HepG2 (cell line): ENCODE results near the gene ZNF48. TPM values are rescaled to one million over a fixed set of nuclear protein-coding genes. Genes with fewer than 3 reads are reported as not detected.

Source experiments
- FOXO1 ChIP-seq: sonication (generic); formaldehyde crosslinking; IDR thresholded peaks from 2 replicates; pipeline ENCODE4 v1.4.0; 2020; ENCODE audit warnings: missing genetic modification reagents
- HDAC6 ChIP-seq: fragments of 200-600 bp; sonication (generic); IDR thresholded peaks from 2 replicates; pipeline ENCODE4 v1.7.0; 2017; ENCODE audit warnings: mild to moderate bottlenecking, antibody characterized with exemption, low read length, low read depth
- MAFF ChIP-seq: IDR thresholded peaks from 2 replicates; pipeline ENCODE4 v1.6.1; 2011; ENCODE audit warnings: low read depth, low read length, improper control_type of control experiment
- MEIS2 ChIP-seq: sonication (generic); formaldehyde crosslinking; IDR thresholded peaks from 2 replicates; pipeline ENCODE4 v1.9.0; 2021; ENCODE audit warnings: mild to moderate bottlenecking, missing genetic modification reagents
- NFKB2 ChIP-seq: sonication (generic); formaldehyde crosslinking; IDR thresholded peaks from 2 replicates; pipeline ENCODE4 v1.4.0; 2020; ENCODE audit warnings: missing genetic modification reagents, borderline replicate concordance
- NR2F2 ChIP-seq: IDR thresholded peaks from 2 replicates; pipeline ENCODE4 v1.6.1; 2012; ENCODE audit warnings: low read depth, inconsistent platforms, borderline replicate concordance
- SALL2 ChIP-seq: sonication (generic); formaldehyde crosslinking; IDR thresholded peaks from 2 replicates; pipeline ENCODE4 v1.8.1; 2023; ENCODE audit warnings: mild to moderate bottlenecking, missing genetic modification reagents, inconsistent platforms
- TCF7 ChIP-seq: sonication (generic); IDR thresholded peaks from 2 replicates; pipeline ENCODE4 v1.6.1; 2016; ENCODE audit warnings: antibody characterized with exemption, low read depth
- TCF7L2 ChIP-seq: IDR thresholded peaks from 2 replicates; pipeline ENCODE4 v1.6.1; 2011; ENCODE audit warnings: mild to moderate bottlenecking, low read depth, low read length, moderate library complexity
- ZNF138 ChIP-seq: sonication (generic); formaldehyde crosslinking; IDR thresholded peaks from 2 replicates; pipeline ENCODE4 v1.5.0; 2020; ENCODE audit warnings: mild to moderate bottlenecking, low read depth, missing genetic modification reagents
- ZNF30 ChIP-seq: sonication (generic); formaldehyde crosslinking; IDR thresholded peaks from 2 replicates; pipeline ENCODE4 v1.5.0; 2020; ENCODE audit warnings: mild to moderate bottlenecking, missing genetic modification reagents
- ZNF543 ChIP-seq: sonication (generic); formaldehyde crosslinking; IDR thresholded peaks from 2 replicates; pipeline ENCODE4 v1.4.0; 2020; ENCODE audit warnings: mild to moderate bottlenecking, missing genetic modification reagents
- ZNF558 ChIP-seq: sonication (generic); formaldehyde crosslinking; IDR thresholded peaks from 2 replicates; pipeline ENCODE4 v1.9.0; 2022; ENCODE audit warnings: mild to moderate bottlenecking, missing genetic modification reagents, borderline replicate concordance
- ZNF615 ChIP-seq: sonication (generic); formaldehyde crosslinking; IDR thresholded peaks from 2 replicates; pipeline ENCODE4 v1.5.0; 2020; ENCODE audit warnings: mild to moderate bottlenecking, missing genetic modification reagents, borderline replicate concordance
- ZNF773 ChIP-seq: sonication (generic); formaldehyde crosslinking; IDR thresholded peaks from 2 replicates; pipeline ENCODE4 v1.4.0; 2020; ENCODE audit warnings: missing genetic modification reagents, borderline replicate concordance
- ZSCAN31 ChIP-seq: sonication (generic); formaldehyde crosslinking; IDR thresholded peaks from 2 replicates; pipeline ENCODE4 v1.5.0; 2020; ENCODE audit warnings: low read depth, mild to moderate bottlenecking, missing genetic modification reagents
- polyA plus RNA-seq, 8 experiments: library from polyadenylated mRNA; depleted of rRNA in 3 of 8; stranded (reverse) in 7 of 8; unstranded in 1 of 8; fragments of >200 nt; fragmentation: Illumina TruSeq in 4 of 8; extraction: Trizol in 4 of 8; gene quantifications; 2 replicates each; pipeline versions ENCODE4 v1.2.1 to v1.2.3, GENCODE V29; 2011 to 2016; ENCODE audit warnings: low read depth in 4 of 8, missing spikeins in 1 of 8, mixed read lengths in 1 of 8; ENCODE audit not compliant: insufficient read depth in 1 of 8
- total RNA-seq, 5 experiments: library from RNA; depleted of rRNA; stranded (reverse); fragments of >200 nt; fragmentation: Illumina TruSeq; extraction: Trizol; gene quantifications; 2 replicates each; pipeline ENCODE4 v1.2.3, GENCODE V29; 2016; ENCODE audit warnings: low read depth in 1 of 5
- TF ChIP-seq, protein P1 (sequence below): sonication (generic); formaldehyde crosslinking; IDR thresholded peaks from 2 replicates; pipeline ENCODE4 v1.5.0; 2020; ENCODE audit warnings: missing genetic modification reagents
- TF ChIP-seq, protein P2 (sequence below): sonication (generic); formaldehyde crosslinking; IDR thresholded peaks from 2 replicates; pipeline ENCODE4 v1.8.0; 2022; ENCODE audit warnings: low read depth, missing genetic modification reagents
- TF ChIP-seq, protein P3 (sequence below): sonication (generic); formaldehyde crosslinking; IDR thresholded peaks from 2 replicates; pipeline ENCODE4 v1.9.0; 2021; ENCODE audit warnings: missing genetic modification reagents, borderline replicate concordance
- TF ChIP-seq, protein P4 (sequence below): sonication (generic); formaldehyde crosslinking; IDR thresholded peaks from 2 replicates; pipeline ENCODE4 v1.4.0; 2020; ENCODE audit warnings: missing genetic modification reagents
- TF ChIP-seq, protein P5 (sequence below): sonication (generic); formaldehyde crosslinking; IDR thresholded peaks from 2 replicates; pipeline ENCODE4 v1.4.0; 2020; ENCODE audit warnings: missing genetic modification reagents, low read depth, mild to moderate bottlenecking, borderline replicate concordance

ZNF48 gene
- total and polyA plus RNA-seq, 2 of the 13 experiments (the other 11 are each of a cell fraction or from before 2014, with no cell fraction given) = 9.9 to 12.3 TPM

DNA sequence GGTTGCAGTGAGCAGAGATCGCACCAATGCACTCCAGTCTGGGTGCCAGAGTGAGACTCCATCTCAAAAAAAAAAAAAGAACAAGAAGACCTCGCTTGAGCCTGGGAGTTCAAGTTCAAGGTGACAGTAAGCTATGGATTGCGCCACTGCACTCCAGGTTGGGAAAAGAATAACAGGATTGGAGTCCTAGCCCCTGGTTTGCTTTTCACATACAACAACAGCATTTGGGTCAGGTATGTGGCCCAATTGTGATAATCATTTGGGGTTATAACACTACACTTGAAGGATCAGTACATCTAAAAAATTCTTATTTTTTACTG, 53.9 kb downstream of the ZNF48 start (continued):
- TF ChIP-seq, protein P1, sequence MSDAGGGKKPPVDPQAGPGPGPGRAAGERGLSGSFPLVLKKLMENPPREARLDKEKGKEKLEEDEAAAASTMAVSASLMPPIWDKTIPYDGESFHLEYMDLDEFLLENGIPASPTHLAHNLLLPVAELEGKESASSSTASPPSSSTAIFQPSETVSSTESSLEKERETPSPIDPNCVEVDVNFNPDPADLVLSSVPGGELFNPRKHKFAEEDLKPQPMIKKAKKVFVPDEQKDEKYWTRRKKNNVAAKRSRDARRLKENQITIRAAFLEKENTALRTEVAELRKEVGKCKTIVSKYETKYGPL = no peak
- TF ChIP-seq ZNF773 (no peak), TCF7L2 (no peak), SALL2 (CRISPR knock-in tag) (no peak), ZNF615 (CRISPR knock-in tag) (no peak), ZNF558 (no peak), NR2F2 (no peak), NFKB2 (CRISPR knock-in tag) (no peak), MAFF (no peak), MEIS2 (CRISPR knock-in tag) (no peak), TCF7 (no peak), ZSCAN31 (CRISPR knock-in tag) (peak; percentile 73; the same call in 1 of the 2 replicates), ZNF30 (CRISPR knock-in tag) (no peak), ZNF138 (CRISPR knock-in tag) (no peak), ZNF543 (CRISPR knock-in tag) (no peak), HDAC6 (no peak), FOXO1 (CRISPR knock-in tag) (peak; percentile 78)
- TF ChIP-seq, protein P2, sequence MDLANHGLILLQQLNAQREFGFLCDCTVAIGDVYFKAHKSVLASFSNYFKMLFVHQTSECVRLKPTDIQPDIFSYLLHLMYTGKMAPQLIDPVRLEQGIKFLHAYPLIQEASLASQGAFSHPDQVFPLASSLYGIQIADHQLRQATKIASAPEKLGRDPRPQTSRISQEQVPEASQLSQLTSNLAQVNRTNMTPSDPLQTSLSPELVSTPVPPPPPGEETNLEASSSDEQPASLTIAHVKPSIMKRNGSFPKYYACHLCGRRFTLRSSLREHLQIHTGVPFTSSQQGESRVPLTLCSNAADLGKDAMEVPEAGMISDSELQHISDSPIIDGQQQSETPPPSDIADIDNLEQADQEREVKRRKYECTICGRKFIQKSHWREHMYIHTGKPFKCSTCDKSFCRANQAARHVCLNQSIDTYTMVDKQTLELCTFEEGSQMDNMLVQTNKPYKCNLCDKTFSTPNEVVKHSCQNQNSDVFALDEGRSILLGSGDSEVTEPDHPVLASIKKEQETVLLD = no peak
- TF ChIP-seq, protein P3, sequence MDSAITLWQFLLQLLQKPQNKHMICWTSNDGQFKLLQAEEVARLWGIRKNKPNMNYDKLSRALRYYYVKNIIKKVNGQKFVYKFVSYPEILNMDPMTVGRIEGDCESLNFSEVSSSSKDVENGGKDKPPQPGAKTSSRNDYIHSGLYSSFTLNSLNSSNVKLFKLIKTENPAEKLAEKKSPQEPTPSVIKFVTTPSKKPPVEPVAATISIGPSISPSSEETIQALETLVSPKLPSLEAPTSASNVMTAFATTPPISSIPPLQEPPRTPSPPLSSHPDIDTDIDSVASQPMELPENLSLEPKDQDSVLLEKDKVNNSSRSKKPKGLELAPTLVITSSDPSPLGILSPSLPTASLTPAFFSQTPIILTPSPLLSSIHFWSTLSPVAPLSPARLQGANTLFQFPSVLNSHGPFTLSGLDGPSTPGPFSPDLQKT = no peak
- TF ChIP-seq, protein P4, sequence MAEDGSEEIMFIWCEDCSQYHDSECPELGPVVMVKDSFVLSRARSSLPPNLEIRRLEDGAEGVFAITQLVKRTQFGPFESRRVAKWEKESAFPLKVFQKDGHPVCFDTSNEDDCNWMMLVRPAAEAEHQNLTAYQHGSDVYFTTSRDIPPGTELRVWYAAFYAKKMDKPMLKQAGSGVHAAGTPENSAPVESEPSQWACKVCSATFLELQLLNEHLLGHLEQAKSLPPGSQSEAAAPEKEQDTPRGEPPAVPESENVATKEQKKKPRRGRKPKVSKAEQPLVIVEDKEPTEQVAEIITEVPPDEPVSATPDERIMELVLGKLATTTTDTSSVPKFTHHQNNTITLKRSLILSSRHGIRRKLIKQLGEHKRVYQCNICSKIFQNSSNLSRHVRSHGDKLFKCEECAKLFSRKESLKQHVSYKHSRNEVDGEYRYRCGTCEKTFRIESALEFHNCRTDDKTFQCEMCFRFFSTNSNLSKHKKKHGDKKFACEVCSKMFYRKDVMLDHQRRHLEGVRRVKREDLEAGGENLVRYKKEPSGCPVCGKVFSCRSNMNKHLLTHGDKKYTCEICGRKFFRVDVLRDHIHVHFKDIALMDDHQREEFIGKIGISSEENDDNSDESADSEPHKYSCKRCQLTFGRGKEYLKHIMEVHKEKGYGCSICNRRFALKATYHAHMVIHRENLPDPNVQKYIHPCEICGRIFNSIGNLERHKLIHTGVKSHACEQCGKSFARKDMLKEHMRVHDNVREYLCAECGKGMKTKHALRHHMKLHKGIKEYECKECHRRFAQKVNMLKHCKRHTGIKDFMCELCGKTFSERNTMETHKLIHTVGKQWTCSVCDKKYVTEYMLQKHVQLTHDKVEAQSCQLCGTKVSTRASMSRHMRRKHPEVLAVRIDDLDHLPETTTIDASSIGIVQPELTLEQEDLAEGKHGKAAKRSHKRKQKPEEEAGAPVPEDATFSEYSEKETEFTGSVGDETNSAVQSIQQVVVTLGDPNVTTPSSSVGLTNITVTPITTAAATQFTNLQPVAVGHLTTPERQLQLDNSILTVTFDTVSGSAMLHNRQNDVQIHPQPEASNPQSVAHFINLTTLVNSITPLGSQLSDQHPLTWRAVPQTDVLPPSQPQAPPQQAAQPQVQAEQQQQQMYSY = 0 out of 2 replicates have a peak, but pooled peaks have one; percentile 42
- TF ChIP-seq, protein P5, sequence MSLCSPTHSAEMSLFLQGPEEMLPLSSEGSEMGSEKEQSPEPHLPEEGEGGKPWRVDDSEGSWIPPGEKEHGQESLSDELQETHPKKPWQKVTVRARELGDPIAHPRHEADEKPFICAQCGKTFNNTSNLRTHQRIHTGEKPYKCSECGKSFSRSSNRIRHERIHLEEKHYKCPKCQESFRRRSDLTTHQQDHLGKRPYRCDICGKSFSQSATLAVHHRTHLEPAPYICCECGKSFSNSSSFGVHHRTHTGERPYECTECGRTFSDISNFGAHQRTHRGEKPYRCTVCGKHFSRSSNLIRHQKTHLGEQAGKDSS (CRISPR knock-in tag) = no peak
